ENCODE measurements around the gene SLC43A3.

The SLC43A3 gene

DNA sequence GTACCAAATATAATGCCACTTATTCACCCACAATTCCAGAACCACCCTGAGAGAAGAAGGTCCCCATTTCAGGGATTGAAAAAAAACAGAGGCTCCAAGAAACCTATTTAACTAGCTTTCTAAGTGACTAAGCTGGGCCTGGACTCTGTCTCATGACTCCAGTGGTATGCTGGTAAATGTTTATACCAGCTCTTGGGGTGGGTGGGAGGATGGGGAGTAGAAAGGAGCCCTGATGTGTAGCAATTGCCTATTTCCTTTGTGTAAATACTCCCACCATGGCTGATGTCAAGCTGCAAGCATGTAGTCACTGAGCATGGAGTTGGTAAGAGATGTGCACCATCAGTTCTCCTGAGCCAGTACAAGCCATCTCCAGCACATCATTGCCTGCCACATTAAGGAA, 48.7 kb downstream of the SLC43A3 start:
- no peak overlapping the region for H3K27ac ChIP-seq
- TF ChIP-seq, protein P1, sequence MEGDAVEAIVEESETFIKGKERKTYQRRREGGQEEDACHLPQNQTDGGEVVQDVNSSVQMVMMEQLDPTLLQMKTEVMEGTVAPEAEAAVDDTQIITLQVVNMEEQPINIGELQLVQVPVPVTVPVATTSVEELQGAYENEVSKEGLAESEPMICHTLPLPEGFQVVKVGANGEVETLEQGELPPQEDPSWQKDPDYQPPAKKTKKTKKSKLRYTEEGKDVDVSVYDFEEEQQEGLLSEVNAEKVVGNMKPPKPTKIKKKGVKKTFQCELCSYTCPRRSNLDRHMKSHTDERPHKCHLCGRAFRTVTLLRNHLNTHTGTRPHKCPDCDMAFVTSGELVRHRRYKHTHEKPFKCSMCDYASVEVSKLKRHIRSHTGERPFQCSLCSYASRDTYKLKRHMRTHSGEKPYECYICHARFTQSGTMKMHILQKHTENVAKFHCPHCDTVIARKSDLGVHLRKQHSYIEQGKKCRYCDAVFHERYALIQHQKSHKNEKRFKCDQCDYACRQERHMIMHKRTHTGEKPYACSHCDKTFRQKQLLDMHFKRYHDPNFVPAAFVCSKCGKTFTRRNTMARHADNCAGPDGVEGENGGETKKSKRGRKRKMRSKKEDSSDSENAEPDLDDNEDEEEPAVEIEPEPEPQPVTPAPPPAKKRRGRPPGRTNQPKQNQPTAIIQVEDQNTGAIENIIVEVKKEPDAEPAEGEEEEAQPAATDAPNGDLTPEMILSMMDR (conservative IDR thresholded peaks at IDR 0.05; ENCODE audit: low read depth): no peak
- POLR2A ChIA-PET (ENCODE audit: low non-redundant PET): interaction anchor here (0.6 kb wide), 1 partner anchor 11 kb away, joined by 8 read pairs; no protein-coding TSS in a partner anchor
- no peak for DNase-seq (ENCODE audit: low spot score)
- CTCF ChIA-PET: no interaction called here

GRCh38 chr11:57377107-57377506, 49.8 kb downstream of the SLC43A3 start:
- POLR2A ChIA-PET (ENCODE audit: low non-redundant PET): no interaction called here
- CTCF ChIA-PET: interaction anchor here (0.6 kb wide), 1 partner anchor 27 kb away, joined by 3 read pairs; no protein-coding TSS in a partner anchor
- TF ChIP-seq, protein P1 (conservative IDR thresholded peaks at IDR 0.05; ENCODE audit: low read depth): no peak
- H3K27ac ChIP-seq: no peak overlapping the region
- no peak for DNase-seq (ENCODE audit: low spot score)

GRCh38 chr11:57376095-57377090, 50.5 kb downstream of the SLC43A3 start:
- POLR2A ChIA-PET (ENCODE audit: low non-redundant PET): no interaction called here
- no peak overlapping the region for H3K27ac ChIP-seq
- CTCF ChIA-PET: interaction anchor here (0.6 to 0.8 kb wide), 2 partner anchors 26 to 174 kb away, joined by 3 read pairs; no protein-coding TSS in a partner anchor
- no peak for DNase-seq (ENCODE audit: low spot score)
- TF ChIP-seq, protein P1 (conservative IDR thresholded peaks at IDR 0.05; ENCODE audit: low read depth): no peak

DNA sequence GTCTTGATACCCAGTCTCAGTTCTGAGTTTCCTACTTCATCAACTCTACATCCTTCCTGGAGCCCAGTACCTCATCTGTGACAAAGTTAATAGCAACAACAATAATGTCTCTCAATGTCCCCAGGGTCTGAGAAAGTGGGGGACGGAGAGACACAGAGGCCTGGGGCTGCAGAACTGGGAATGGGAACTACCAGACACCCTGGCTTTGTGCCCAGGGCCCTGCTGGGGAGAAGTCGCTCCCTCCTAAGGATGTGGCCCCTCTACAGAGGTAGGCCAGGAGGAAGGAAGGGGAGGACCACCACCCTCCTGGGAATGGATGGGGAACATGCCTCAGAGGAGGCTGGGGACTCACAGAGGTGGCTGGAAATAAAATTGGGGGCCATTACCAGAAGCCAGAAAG, 51.4 kb downstream of the SLC43A3 start:
- DNase-seq (ENCODE audit: low spot score): no peak
- CTCF ChIA-PET: interaction anchor here (0.8 kb wide), 1 partner anchor 175 kb away, joined by 3 read pairs; no protein-coding TSS in a partner anchor
- no peak overlapping the region for H3K27ac ChIP-seq
- TF ChIP-seq, protein P1 (conservative IDR thresholded peaks at IDR 0.05; ENCODE audit: low read depth): no peak
- POLR2A ChIA-PET (ENCODE audit: low non-redundant PET): no interaction called here

GRCh38 chr11:57374966-57375365, 52.0 kb downstream of the SLC43A3 start:
- TF ChIP-seq, protein P1 (conservative IDR thresholded peaks at IDR 0.05; ENCODE audit: low read depth): no peak
- CTCF ChIA-PET: no interaction called here
- no peak overlapping the region for H3K27ac ChIP-seq
- DNase-seq (ENCODE audit: low spot score): no peak
- POLR2A ChIA-PET (ENCODE audit: low non-redundant PET): no interaction called here

DNA sequence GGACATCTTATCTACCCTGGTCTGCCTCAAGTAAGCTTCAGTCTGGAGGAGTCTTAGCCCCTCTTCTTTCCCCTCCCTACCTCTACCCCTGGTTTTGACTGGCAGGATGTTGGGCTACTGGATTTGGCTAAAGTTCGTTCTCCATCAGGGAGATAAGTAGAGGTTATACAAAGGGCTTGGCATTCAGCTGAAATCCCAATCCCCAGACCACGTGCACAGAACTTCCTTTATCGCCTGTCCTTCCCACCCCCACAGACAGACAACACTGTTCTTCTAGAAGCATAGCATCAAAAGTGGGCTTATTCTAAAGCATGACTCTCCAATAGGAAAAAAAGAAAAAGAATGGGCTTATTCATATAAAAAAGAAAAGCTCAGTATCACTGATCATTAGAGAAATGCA, 53.8 kb downstream of the SLC43A3 start:
- CTCF ChIA-PET: interaction anchor here (1.1 kb wide), 1 partner anchor 85 kb away, joined by 4 read pairs; no protein-coding TSS in a partner anchor
- DNase-seq (ENCODE audit: low spot score): no peak
- no peak overlapping the region for H3K27ac ChIP-seq
- POLR2A ChIA-PET (ENCODE audit: low non-redundant PET): no interaction called here
- TF ChIP-seq, protein P1 (conservative IDR thresholded peaks at IDR 0.05; ENCODE audit: low read depth): no peak
